HG02623 (cell line): ENCODE measurements around the gene RAD51AP1.
"Not testable (repeated sequence)": the region's sequence is repeated elsewhere in the genome, so short reads cannot be mapped to it uniquely, and the experiment has no call there.

Experiments
- ATAC-seq: cut with Tn5 transposase; IDR thresholded peaks from one replicate; pipeline ENCODE4 v1.9.1; 2021; ENCODE audit warnings: moderate library complexity; ENCODE audit not compliant: unreplicated experiment

The RAD51AP1 gene, protein sequence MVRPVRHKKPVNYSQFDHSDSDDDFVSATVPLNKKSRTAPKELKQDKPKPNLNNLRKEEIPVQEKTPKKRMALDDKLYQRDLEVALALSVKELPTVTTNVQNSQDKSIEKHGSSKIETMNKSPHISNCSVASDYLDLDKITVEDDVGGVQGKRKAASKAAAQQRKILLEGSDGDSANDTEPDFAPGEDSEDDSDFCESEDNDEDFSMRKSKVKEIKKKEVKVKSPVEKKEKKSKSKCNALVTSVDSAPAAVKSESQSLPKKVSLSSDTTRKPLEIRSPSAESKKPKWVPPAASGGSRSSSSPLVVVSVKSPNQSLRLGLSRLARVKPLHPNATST

DNA sequence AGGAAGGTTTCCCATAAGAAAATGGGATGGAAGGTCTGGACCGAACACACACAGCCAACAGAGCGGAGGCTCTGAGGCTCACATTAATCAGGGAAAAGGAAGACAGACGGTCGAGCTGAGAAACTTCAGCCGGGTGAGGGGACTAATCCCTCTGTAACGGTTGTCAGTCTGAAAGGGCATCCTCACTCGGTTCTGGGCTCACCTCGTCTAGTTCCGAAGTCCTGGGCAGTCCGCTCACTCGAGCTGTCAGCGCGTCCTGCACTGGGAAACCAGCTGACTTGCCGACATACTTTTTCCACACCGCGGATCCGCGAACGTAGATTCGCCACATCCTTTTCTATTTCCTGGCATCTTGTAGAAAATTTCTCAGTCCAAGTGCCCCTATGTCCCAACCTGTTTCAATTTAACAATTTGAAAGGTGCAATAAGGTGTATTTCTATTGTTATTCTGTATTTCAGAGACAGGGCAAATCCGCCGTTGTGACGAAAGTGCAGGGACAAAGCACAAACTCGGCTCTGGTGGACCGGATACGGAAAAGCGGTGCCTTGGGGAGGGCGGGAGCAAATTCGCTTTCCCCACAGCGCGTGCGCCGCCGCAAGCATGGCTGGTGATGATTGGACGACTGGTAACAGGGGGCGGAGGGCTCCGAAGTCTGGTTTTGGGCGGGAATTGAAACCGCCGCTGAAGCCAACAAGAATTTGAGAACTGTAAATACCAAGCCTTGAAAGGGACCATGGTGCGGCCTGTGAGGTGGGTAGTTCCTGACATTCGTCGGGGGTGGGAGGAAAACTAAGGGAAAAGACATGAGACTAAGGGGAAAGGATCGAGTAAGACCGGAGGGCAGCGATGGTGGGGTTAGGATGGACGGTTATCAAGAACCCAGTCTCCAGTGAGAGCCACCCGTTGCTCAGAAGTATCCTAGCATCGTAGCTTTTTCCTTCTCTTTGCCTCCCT lies at the start of gene RAD51AP1:
Gene RAD51AP1 (plus strand): TSS at position 684 of the 954 bp plus-strand sequence. CDS start 50 bp downstream, at position 734.
- ATAC-seq: peak; percentile 77

DNA sequence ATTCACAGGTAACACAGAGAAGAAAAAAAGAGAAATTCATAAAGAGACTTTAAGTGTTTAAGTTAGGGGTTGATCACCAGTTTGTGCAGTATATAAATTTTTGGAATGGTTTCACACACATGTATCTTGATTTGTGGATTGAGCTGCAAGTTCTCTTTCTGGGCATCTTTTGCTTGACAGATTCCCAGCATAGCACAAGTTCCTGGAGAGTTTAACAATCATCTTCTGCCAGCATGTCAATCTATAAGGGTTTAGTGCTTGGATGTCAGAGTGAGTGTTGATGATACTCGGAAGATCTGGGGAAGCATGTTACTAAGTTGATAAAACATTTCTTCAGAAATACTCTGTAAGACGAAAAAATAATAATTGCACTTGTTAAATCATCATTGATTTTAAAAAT lies 49.1 kb upstream of the RAD51AP1 start:
- no peak for ATAC-seq

DNA sequence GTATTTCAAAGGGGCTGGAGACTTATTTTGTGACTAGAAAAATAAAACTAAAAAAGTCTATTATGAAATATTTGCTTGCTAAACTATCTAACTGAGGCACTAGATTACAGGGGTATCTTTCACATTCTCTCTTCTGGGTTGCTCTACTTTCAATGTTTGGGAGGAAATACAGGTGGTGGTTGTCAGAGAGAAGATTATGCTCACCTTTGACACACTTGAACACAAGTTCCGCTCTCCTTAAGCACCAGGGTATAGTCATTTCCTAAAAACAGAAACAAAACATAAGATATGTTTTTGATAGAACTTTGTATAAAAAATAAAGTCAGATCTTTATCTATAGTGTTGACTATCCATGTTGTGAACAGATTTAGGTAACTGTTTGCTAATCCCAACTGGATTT lies 47.7 kb upstream of the RAD51AP1 start:
- ATAC-seq: no peak

DNA sequence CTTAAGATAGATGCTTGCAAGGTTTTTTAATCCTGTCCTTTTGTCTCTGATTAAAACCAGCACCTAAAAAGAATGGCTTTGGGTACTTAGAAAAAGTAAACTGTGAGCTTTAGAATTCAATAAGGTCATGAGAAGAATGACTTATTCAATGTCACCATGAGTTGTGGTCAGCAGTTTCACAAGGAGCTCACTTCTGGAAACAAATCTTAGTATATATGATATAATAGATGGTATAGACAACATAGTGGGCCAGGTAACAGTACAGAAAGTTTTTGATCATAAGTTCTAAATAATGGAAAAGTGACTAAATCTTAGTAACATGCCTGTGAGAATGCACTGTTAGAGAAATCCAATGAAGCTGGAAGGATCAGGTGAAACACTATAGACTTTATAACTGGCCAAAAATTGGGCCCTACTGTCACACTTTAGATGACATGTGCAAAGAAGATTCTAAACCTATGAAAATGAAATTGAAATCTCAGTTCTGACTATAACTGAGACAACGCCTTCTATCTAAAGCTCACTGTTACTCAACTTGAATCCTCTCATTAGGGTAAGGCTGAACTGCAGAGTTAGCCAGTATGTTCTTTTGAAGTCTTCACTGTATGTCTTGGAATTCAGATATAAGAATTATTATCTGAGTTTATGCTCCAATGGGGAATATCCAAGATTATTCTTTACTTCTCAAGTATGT lies 42.4 kb upstream of the RAD51AP1 start:
- ATAC-seq: no peak

DNA sequence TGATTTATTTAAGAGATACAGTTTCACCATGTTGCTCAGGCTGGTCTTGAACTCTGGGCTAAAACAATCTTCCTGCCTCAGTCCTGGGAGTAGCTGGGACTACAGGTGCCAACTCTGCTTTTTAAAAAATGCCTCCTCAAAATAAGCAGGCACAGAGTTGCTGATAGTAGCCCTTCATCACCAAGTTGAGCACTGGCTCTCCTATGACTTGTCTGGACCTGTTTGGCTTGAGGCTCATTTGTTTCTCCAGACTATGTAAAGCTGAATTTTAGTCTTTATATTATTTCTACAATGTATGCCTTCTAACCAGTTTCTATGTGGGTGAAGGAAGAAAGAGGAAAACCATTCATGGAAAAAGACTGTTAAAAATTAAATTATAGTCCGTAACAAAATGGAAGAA lies 39.5 kb upstream of the RAD51AP1 start:
- ATAC-seq: no peak

DNA sequence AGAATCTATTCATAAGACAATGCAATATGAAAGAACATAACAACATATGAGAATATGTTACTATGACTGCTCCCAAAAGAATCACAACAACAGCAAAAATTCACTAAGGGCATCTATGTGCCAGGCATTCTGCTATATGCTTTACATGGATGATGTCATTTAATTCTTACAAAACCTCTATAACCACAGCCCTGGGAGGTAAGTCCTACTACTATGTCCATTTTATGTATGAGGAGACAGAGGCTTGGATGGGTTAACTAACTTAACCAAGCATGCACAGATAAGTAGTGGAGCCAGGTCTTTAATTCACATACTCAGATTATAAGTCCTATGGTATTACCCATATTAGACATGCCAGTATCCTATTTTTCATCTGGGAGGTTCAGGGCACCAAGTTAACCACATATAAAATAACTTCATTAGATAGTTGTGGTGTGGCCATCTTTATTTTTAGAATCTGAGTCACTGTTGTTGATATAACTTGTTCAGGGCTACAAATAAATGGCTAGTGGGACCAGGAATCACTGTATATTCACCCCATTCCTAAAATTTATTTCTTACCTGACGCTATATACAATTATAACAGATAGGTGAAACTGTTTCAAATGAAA lies 33.2 kb upstream of the RAD51AP1 start:
- ATAC-seq: no peak

DNA sequence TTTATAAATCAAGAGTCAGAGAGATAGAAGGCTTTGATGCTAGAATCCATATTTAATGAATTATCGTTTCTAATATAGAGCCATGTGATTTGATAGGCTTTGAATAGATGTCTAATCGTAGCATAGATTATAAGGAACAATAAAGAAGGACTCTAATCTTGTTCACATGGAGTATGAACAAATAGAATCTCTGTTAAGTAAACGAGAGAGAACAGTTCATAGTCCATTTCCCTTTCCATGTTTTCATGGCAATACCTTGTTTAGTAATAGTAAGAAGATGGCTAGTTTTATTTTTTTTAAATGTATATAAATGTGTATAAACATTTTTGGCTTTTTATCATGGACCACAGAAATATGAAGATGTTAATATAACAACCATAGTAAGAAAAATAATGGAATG lies 32.3 kb upstream of the RAD51AP1 start:
- ATAC-seq: no peak

DNA sequence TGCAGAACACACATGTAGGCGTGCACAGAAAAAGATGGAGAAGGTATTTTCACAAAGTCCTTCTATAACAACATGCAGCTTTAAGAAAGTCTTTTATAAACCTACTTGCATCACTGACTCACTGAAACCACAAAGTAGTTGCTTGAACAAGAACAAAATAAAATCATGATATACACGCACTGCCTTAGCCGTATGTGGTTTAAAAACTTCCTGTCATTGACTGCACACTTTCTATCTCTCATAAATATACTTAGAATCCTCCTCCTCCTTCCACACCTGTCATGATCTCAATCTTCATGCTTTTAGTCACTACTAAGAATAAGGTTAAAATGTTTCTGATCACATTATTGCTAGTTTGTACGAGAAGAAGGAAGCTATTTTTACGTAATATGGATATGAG lies 31.8 kb upstream of the RAD51AP1 start:
- peak; percentile 66 for ATAC-seq

DNA sequence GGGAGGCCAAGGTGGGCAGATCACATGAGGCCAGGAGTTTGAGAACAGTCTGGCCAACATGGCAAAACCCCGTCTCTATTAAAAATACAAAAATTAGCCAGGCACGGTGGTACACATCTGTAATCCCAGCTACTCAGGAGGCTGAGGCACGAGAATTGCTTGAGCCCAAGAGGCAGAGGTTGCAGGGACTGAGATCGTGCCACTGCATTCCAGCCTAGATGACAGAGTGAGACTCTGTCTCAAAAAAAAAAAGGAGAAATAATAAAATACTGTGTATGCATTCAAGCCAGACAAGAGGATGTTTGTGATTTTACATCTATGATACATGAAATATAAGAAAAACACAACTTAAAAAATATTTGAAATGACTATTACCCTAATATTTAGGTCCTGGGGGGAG lies 30.2 kb upstream of the RAD51AP1 start:
- ATAC-seq: not testable (repeated sequence)

DNA sequence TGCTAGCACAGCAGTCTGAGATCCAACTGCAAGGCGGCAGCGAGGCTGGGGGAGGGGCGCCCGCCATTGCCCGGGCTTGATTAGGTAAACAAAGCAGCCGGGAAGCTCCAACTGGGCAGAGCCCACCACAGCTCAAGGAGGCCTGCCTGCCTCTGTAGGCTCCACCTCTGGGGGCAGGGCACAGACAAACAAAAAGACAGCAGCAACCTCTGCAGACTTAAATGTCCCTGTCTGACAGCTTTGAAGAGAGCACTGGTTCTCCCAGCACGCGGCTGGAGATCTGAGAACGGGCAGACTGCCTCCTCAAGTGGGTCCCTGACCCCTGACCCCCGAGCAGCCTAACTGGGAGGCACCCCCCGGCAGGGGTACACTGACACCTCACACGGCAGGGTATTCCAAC lies 29.4 kb upstream of the RAD51AP1 start:
- not testable (repeated sequence) for ATAC-seq

DNA sequence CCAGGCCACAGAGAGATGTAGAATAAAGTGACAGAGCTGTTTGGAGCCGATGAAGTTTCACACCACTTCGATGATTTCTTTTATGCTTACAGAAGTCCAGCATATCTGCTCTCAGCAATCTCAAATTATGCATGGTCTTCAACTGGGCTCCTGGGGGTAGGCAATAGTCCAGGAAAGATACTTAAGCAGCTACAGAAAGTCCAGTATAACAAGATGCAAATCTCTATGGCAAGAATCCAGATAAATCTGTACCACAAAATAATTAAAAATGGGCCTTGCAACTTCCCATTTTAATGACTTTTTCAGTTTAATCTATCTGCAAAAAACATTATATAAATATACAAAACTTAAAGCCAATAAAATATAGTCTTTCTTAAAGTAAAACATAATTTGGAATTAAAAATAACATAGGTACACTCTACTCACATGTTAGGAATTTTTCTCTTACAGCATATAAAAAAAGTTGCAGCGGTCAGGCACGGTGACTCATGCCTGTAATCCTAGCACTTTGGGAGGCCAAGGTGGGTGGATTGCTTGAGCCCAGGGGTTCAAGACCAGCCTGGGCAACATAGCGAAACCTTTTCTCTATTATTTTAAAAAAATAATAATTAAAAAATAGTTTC lies 20.5 kb upstream of the RAD51AP1 start:
- ATAC-seq: no peak

DNA sequence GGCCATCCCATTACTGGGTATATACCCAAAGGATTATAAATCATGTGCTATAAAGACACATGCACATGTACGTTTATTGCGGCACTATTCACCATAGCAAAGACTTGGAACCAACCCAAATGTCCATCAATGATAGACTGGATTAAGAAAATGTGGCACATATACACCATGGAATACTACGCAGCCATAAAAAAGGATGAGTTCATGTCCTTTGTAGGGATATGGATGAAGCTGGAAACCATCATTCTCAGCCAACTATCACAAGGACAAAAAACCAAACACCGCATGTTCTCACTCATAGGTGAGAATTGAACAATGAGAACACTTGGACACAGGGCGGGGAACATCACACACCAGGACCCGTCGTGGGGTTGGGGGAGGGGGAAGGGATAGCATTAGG lies 15.2 kb upstream of the RAD51AP1 start:
- not testable (repeated sequence) for ATAC-seq

DNA sequence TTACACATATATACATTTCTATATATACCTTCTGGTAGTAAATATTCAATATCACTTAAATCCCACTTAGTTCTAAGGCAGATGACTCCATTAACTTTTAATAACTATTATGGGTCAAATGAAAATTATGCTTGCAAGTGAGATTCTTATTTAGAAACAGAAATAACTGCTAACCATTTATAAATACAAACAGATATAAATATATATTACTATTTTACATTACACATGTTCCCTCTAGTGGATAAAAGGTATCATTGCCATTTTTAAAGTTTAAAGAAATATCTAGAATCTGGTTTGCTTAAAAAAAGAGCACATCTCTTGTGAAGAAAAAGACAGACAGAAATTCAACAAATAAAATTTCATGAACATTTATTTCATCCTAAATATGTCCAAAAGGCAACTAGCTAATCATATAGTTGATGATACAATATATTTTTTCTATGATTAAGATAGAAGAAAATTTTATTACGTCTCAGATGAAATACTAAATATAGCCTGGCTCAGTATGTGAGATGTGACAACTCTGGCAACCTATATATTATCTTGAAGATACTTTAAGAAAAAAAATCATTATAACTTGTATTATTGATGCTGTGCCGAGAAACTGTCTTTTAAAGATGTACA lies 11.7 kb upstream of the RAD51AP1 start:
- ATAC-seq: no peak

DNA sequence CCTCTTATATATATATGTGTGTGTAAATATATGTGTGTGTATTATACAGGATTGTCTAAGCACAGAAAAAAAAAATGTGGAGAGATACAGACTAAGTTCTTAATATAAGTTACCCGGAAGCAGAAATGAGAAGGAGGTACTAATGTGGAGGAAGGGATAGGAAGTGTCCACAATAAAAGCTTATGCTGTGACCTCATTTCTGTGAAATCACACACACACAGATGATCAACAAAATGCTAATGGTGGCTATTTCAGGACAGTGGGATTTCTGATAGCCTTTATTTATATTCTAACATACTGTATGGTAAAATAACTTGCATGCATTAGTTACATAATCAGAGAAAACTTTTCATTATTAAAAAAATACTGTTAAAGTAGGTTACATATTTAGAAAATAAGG lies 8.5 kb upstream of the RAD51AP1 start:
- no peak for ATAC-seq

DNA sequence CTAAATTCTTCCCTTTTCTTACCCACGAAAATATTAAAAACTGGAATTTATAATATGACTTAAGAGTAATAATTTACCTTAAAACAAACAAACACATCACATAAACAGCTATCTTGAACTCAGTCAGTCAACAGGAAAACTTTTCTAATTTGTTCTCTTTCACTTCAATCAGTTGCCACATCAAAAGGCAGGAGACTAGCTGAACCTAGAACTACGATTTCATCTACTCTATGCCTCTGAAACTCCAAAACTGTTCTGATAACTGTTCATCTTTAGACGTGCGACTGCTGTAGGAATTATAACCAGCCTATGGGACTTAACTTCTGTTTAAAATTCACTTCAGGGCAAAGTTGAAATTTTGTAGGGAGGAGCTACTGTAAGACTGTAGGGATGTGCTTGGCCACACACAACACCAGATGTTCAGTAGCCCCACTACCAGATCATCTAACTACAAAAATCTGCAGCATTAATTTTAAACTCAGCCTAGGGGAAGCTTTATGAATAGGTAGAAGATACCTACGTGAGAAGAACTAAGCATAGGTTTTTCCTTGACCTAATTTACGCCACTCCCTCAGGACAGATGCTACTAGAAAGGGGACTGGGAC lies 7.6 kb upstream of the RAD51AP1 start:
- ATAC-seq: no peak

DNA sequence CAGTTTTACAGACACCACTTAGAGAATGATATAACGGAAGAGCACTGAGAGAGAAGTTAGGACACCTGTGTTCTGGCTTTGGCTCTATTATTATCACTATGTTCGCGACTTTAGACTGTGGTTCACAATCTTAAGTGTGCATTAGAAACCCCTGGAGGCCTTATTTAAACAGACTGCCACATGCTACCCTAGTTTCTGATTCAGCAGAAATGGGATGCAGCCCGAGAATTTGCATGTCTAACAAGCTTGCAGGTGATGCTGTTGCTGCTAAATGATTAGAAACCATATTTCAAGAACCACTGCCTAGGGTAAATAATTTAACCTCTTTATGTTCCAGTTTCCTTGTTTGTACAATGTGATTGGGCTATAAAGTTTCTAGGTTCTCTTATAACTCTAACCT lies 3.6 kb upstream of the RAD51AP1 start:
- no peak for ATAC-seq

DNA sequence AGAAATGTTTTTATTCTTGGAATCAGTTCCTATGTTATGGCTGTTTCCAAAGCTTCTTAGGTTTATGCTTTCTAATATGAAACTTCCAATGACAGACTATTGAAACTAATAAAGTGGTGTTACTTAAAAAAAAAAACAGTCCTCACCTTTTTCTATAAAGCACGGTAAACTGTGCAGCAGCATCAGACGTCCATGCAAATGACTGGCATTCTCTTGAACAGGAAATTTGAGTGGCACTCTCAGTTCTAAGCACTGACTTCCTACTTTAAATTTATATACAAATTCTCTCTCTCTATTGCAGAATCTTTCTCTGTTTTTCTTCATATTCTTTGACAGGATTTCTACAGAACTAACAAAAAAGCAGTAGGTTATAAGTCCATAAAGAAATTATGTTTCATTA lies 2.8 kb upstream of the RAD51AP1 start:
- no peak for ATAC-seq

DNA sequence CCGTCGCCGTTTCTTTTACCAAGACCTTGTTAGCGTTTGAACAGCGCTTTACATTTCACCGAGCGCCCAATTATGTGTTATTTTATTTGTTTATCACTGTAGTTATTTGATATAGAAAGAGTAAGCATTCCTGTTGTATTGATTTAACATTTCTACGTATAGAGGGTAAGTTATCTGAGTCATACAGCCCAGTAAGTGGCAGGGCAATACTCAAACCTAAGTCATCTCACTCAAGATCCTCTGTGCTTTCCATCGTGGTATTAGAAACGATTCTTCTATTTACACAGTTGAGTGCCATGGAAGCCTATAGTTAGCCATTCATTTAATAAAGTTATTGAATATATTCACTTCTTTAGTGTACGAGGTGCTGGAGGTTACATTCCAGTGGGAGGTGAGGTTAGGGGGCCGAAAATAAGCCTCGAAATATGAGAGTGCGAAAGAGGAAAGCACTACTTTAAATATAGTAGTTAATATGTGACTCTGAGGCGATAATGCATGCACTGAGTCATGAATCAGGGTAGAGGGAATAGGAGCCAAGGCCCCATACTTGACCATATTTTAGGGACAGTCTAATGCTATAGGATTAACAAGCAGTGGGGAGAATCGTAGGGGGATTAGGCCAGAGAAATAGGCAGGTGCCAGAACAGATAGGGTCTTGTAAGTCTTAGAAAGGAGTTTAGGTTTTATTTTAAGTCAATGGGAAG lies 629 bp downstream of the RAD51AP1 start:
- no peak for ATAC-seq

DNA sequence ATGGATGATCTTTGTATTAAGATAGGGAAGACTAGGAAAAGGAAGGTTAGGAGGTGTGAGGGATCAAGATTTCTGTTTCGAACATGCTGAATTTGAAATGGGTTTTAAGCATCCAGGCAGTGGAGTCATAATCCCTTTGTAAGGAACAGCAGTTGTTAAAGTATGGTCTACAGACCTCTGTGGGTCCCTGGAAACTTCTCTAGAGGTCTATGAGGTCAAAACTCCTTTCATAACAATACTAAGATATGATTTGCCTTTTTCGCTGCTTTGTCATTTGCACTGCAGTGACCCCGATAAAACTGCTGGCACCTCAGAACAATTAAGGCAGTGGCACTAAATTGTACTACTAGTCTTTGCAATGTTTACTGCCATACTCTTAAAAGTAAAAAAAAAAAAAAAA lies 1.5 kb downstream of the RAD51AP1 start:
- no peak for ATAC-seq
